Measurements from ENCODE around the gene BMP7.
"Not testable (repeated sequence)": the region's sequence is repeated elsewhere in the genome, so short reads cannot be mapped to it uniquely, and the experiment has no call there.

Gene BMP7

DNA sequence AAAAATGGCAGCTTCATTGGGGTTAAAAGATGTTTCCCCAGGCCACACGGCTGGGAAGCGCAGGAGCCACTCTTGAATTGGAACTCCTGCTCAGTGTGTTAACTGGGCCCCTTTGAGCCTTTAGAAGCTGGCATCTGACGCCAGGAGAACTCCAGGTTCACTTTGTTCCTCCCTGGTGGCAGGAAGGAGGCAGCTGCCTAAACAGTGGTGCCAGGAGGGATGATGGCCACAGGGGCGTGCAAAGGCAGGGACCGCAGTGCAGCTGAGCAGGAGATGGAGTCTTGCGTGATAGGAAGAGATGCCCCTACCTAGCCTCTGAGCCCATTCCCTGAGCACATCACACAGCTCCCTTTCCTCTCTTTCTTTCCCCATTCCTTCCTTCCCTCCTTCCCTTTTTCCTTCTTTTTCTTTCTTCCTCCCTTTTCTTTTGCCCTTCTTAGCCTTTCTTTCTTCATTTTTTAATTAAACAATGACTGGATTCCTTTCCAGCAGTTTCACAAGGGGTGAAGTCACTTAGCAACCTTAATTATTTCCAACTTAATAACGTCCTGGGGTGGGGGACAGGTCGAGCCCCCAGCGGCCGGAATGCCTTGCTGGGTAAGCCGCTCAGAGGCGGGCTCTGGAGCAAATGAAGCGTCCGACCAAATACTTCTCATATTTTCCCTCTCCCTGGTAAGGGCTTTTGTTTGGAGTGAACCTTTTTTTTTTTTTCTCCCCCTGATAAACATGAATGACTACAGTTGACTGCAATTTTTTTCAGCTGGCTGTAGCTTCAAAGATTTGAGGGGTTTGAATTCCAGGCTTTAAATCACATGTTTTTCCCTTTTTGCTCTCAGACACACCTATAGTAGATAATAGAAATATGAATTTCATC lies 20.8 kb upstream of the BMP7 start:
- no peak for DNase-seq

DNA sequence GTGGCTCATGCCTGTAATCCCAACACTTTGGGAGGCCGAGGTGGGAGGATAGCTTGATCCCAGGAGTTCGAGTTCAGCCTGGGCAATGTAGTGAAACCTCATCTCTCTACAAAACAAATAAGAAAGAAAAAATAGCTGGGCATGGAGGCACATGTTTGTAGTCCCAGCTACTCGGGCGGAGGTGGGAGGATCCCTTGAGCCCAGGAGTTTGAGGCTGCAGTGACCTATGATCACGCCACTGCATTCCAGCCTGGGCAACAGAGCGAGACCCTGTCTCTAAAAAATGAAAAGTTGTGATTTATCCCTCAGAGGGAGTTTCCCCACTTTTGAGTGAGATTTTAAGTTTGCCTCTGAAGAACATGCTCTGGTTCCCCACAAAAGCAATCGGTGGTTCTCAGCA lies 17.4 kb upstream of the BMP7 start:
- DNase-seq: no peak

DNA sequence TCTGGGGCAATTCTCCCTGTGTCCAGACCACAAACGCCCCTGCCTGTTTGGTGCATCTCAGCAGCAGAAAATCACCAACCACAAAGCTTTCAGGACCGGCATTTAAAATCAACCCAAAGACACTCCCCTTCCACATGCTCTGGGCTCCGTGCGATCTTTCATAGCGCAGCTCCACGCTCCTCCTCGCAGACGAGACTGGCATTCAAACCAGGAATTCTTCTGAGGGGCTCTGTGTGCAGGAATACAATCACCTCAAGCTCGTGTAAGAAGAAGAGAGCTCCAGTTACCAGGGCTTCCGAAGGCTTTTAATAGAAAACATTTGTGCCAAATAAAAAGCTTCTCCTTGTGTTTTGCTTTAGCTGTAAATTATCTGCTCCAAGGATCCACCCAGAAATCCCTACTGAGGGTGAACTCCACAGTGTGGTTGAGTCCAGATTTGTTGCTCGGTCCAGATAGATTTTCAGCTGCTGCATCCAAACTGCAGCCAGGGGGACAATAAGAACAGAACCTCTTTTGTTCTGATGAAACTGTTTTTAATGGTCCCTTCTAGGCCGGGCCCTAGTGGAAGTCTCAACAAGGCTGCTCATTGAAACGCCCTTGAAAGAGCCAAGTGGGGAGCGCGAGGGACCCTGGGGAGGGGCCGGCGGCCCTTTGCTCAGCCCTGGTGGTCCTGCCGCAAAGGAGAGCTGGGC lies 16.4 kb upstream of the BMP7 start:
- DNase-seq: no peak

DNA sequence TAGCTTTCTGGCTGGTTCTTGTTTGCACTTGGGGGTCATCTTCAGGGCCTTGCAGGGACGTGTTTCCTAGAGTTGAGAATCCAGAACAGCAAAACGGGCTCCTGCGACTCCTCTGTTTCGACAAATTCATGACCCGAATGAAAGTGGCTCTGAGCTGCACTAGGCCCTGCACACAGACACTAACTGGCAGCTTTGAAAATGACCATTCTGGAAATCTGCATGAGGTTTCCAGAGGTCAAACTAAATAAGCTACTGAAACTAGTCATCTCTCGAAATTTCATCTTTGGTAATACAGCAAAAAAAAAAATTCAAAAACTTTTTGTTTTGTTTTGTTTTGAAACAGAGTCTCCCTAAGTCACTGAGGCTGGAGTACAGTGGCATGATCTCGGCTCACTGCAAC lies 15.5 kb upstream of the BMP7 start:
- DNase-seq: no peak

DNA sequence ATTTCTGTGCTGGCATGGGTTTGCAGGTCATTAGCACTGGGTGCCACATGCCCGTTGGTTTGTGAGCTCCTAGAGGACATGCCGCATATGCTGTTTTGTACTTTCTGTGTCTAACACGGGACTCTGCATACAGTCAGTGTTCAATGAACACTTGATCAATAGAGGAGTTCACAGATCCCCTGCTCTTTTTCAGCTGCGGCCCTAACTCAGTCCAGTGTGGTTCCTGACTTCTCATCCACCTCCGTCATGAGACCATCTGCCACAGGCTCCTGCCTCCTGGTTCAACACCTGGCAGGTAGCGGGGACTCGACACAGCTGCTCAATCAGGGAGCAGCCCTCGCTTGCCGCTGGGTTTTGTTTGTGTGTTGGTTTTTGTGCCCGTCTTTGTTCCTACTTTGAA lies 13.8 kb upstream of the BMP7 start:
- DNase-seq: no peak

DNA sequence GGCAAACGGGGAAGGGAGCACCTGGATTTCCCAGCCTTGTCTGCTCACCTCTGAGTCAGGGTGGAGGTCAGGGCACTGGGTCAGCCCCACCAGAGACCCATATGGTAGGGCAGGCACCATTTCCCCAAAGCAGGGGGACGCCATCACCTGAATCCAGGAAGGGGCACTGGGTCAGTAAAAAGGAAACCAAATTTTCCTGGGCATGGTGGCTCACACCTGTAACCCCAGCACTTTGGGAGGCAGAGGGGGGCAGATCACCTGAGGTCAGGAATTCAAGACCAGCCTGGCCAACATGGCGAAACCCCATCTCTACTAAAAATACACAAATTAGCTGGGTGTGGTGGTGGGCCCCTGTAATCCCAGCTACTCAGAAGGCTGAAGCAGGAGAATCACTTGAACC lies 13.1 kb upstream of the BMP7 start:
- DNase-seq: not testable (repeated sequence)

DNA sequence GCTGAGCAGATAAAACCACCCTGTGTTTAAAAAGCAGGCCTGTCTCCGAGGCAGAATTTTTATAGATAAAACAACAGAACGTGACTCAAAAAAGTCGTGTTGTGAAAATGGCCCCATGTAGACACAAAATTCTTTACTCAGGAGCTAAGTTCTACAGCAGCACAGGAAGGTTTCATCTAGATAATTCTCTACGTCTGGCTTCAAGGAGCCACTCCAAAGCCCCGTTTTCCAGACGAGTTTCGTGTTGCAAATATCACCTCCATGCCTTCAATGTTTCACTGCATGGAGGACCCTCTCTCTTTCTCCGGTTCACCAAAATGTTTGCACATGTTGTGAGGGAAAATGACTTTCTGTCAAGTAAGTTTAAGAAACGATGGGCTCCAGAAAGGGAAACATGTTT lies 12.0 kb upstream of the BMP7 start:
- DNase-seq: no peak

DNA sequence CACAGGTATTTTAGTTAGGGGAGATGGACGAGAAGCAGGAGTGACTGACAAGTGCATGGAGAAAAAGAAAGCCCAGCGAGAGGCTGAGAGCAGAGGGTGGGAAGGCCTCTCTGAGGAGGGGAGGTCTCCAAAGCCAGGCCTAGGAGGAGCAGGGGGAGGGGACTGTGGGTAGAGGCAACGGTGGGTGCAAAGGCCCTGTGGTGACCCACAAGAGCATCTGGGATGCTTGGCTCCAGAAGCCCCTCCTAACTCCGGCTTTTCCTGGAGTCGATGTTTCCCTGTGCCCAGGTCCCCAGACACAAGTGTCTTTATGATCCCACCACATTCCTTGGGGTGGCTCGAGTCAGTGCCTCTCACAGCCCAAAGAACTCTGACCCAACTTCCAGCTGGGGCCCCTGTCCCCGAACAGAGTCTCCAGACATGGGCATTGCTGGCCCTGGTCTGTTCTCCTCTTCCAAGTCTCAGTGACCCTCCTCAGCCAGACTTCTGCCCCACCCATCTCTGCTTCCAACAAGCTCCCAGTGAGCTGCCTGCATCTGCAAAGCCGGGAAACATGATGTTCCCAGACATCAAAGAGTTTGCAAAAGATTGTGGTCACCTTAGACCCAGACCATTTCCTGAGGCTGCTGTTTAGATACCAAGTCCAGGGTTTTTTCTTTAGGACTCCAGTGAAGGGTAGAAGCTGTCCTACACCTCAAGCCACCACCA lies 11.1 kb upstream of the BMP7 start:
- no peak for DNase-seq

DNA sequence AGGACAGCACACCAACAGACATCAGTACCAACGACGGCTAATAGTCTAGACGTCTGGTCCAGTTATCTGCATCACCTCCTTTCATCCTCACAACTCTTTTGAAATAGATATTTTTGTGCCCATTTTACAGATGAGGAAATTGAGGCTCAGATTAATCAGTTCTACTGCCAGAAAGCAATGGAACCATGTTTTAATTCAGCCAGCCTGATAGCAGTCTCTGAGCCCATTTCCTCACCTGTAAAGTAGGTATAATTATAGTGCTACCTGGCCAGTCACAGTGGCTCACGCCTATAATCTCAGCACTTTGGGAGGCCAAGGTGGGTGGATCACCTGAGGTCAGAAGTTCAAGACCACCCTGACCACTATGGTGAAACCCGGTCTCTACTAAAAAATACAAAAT lies 9.8 kb upstream of the BMP7 start:
- DNase-seq: no peak

DNA sequence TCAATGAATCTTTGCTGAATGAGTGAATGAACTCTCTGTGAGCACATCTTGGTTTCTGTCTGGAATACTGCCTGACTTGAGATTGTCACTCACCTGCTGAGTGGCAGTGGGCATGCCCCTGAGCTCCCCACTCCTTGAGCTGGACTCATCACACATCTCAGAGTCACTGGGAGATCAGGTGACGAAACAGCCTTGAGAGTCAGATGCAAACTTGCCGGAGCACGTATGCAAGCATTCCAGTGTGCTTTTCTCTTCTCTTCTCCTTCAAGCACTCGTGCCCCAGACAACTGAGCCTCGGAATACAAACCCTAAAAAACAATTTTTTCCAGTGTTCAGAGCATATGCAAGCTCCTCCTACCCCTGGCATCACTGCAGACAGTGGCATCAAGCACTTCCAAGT lies 9.4 kb upstream of the BMP7 start:
- no peak for DNase-seq

DNA sequence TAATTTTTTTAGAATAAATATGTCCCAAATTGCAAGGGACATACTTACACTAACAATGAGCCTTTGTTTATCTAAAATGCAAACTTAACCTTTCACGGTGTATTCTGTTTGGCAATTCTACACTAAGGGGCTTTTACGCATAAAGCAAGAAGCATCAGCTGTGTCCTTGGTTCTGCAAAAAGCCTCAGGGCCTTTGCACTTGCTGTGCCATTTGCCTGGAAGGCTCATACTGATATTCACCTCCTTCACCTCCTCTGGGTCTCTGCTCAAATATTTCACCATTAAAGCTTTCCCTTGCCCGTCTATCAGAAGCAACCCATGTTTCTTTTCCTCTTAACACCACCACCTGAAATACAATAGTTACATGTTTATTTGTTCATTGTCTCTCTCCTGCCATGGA lies 8.9 kb upstream of the BMP7 start:
- DNase-seq: no peak

DNA sequence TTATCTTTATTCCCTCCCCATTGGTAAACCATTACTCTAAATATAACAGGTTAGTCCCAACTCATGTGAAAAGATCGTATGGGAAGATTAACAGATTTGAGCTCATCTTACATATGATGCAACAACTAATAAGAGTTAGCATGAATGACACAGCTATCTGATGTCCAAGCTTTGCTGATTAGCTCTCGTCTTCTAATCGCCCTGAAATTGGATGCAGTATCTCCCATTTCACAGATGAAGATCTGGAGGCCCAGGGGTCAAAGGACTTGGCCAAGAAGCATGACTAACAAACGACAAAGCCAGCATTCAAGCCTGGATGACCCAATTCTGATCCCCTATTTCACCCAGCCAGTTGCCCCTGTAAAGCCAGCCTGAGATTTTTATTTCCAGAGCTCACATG lies 8.4 kb upstream of the BMP7 start:
- no peak for DNase-seq

DNA sequence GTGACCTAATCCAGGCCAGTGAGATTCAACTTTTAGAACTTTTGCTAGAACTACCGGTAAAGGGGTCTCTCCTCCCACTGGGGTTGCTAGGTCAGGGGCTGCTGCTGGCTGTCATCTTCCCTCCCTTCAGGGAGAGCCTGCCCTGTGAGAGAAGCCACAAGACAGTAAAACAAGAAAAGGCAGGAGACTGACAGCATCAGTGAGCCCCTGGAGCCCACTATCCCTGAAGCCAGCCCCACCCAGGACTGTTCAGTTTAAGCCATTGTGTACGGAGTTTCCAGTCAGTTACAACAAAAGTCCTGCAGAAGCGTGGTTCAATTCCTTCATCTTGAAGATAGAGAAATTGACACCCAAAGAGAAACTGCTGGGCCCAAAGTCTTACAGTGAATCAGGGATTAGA lies 7.9 kb upstream of the BMP7 start:
- no peak for DNase-seq

DNA sequence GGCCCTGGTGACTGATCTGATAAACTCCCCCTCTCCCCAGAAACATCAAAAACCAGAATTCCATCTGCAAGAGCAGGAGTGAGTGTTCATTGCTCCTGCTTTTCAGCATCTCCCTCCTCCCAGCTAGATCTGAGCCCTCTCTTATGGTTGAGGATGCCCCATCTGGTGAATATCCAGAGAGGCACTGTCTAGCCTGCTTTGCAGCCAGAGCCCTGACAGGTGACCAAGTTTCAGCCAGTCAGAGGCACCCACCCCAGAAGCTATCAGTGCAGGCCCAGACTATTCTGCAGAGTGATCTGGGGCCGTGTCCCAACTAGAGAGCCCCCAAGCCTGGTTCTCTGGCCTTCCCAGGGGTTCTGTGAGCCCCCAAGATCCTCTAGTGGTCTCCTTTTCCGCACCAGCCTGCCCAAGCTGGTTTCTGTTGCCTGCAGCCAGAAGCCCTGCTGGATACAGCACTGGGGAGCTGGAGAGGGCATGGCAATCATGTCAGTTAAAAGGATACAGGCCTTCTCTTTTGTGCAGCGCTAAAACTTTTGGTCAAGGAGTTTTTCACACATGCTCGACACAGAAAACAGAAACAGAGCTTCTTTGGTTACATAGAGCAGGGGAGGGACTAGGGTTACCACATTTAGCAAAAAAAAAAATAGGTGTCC lies 6.6 kb upstream of the BMP7 start:
- no peak for DNase-seq

DNA sequence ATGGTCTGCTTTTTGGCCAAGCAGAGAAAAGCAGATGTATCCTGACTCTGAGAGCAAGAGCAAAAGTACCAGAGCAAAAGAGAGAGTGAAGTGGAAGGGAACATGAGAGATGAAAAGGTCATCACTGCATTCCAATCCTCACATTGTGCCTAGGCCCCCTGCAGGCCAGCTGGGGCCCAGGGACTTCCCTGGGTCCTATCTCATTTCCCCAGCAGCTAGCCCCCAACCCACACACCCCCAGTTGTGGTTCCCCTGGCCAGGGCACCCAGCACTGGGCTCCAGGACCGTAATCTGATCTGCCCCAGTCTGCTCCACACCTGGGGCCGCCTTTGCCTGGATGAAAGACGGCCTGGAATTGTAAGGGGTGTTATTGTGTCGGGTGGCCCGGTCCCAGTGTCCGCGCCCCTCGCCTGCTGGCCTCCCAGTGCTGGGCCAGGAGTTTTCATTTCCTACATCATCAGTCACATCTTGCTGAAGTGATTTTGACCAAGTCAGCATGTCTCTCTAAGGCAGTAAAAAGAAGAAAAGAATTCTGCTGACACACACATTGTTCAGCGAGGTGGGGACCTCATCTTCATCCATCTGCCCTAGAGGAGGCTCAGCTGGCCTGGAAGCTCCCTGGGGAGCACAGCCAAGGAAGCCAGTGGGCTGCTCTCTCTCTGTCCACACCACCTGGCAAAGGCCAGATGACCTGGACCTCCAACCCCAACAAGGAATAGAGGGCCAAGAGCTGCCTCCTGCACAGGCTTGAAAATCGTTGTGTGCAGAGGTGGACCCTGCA lies 4.0 kb upstream of the BMP7 start:
- DNase-seq: no peak

DNA sequence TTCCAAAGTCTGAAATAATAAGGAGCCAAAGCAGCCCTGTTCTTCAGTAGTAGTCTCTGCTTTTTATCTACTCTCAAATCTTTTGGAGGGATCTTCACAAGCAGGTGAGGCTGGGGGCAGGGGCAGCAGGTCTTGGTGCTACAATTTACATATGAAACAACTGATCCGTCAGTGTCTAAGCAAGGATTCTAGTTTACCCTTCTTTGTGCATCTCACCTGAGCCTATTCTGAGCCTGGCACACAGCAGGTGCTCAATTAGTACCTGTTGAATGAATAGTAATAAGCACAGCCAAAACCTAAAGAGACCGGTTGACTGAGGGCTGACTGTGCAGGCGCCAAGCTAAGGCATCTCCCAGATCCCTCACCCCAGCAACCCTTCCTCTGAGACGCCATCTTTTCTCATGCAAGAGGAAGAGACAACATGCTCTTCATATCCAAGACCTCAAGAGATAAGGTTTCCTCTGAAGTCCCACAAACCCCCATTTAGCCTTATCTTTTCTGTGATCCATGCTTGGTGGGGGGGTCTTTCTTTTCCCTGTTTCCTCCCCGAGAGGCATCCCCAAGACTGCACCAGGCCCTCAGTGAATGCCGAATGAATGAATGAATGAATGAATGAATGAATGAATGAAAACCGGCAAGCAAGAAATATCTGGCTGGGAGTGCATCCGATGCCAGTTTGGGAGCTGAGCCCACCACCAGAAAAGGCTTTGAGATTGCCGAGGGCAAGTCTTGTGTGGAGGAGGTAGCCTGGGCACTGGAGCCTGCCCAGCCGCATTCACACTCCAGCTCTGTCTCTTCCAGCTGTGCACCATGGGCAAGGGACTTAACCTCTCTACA lies 2.9 kb upstream of the BMP7 start:
- no peak for DNase-seq

DNA sequence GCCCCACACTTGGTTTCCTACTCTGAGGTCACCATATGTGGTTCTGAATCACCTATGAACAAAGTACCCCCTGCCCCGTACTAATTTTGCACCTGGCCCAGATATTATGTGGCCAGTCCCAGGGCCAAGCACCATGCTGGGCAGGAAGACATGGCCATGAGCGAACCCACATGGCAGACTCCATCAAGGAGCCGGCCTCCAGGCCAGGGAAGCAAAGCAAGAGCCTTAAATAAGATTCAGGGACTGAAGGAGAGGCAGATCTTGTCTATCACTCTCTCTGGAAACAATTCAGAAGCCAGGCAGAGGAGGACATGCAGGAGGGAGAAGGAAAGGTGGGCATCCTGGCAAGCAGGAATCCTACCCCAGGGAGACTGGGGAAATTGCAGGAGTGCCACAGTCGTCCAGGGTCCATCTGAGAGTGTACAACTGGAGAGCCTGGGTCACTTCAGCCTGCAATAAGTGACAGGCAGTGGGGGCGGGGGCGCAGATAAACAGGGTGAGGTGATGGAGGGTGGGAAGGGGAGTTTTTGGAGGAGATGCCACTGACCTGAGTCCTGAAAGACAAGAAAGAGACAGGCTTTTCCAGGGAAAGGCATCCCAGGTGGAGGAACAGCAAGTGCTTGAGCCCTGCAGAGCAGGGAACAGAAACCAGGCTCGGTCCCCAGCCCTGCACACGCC lies 2.1 kb upstream of the BMP7 start:
- DNase-seq: no peak

DNA sequence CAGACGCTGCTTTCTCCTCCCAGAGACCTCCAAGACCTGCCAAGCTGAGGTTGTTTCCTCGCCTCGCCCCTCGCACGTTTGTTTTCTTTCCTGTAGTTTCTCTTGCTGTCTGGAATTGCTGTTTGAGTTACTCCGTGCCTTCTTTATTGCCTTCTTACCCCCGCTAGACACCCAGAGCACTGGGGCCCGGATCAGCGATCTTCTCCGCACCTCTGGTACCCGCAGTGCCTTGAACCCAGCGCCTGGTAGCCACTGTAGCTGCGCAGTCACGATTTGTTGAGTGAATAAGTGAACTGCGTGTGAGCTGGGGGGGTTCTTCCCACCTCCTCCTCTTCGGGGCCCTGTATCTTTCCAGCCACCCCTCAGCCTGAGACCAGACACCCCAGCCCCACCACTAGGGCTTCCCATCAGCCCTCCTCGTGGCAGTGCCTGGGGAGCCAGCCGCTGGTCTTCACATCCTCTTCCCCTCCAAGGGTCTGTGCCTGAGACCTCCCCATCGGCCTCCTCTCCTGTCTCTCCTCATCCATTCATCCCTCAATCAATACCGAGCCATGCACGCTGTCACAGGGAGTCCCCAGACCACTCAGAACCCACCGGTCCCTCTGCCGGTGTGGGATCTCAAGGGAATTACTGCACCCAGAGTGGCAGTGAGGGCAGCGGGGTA lies 849 bp upstream of the BMP7 start:
- DNase-seq: no peak

DNA sequence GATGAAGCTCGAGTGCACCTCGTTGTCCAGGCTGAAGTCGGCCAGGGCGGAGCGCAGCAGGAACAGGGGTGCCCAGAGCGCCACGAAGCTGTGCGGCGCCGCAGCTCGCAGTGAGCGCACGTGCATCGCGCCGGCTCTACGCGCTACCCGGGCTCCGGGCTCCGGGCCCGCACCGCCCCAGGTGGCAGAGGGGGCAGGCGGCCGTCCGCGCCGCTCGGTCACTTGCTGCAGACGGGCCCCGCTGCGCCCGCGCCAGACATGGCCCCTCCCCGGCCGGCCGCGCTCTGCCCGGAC lies 497 bp downstream of the BMP7 start:
- no peak for DNase-seq

DNA sequence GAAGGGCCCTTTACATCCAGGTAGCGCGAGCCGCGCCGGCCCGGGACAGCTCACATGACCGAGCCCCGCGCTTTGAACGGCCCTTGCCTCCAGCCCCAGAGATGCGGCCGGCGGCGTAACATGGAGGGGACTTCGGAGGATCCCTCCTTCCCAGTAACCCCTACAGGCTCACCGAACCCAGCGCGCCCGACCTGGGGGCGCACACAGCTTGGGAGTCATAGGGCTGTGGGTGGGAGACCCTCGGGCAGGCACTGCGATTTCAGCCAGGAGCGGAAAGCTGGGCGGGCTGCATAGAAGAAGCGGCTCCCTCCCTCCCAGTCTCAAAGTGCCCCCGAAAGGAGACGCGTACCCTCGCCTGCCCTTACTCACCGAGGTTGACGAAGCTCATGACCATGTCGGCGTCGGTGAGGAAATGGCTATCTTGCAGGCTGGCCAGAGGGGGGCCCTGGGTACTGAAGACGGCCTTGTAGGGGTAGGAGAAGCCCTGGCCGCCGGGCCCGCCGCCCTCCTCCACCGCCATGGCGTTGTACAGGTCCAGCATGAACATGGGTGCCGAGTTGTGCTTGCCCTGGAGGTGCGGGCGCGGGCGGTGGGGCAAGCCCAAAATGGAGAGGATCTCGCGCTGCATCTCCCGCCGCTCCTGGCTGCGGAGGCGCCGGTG lies 975 bp downstream of the BMP7 start:
- DNase-seq: no peak

Measured in NCI-H146 (cell line).